ENCODE measurements around the gene C10orf62. TPM values are rescaled to one million over a fixed set of nuclear protein-coding genes. Genes with fewer than 3 reads are reported as not detected.
"Not testable (repeated sequence)": the region's sequence is repeated elsewhere in the genome, so short reads cannot be mapped to it uniquely, and the experiment has no call there.

The C10orf62 gene
- total RNA-seq, 1 donor from 2014 or later = 0.12 TPM

GRCh38 chr10:97562329-97562728 is 27.2 kb upstream of the C10orf62 start:
- H3K4me3 ChIP-seq (ENCODE audit: low read depth, low read length); DNase-seq (ENCODE audit: low read depth): not testable (repeated sequence)

GRCh38 chr10:97563337-97563736 is 26.2 kb upstream of the C10orf62 start:
- H3K4me3 ChIP-seq (ENCODE audit: low read depth, low read length) = no peak overlapping the region
- no peak for TF ChIP-seq CTCF (conservative IDR thresholded peaks at IDR 0.05; ENCODE audit: low read depth, low read length)

GRCh38 chr10:97564776-97565175 is 24.7 kb upstream of the C10orf62 start:
- no peak for DNase-seq (ENCODE audit: low read depth)

More at GRCh38 chr10:97563337-97563736, 26.2 kb upstream of the C10orf62 start:
- DNase-seq (ENCODE audit: low read depth) = no peak

GRCh38 chr10:97566336-97566996 is 23.1 kb upstream of the C10orf62 start:
- H3K4me3 ChIP-seq (ENCODE audit: low read depth, low read length) = no peak overlapping the region
- DNase-seq (ENCODE audit: low read depth) = no peak
- no peak for TF ChIP-seq CTCF (conservative IDR thresholded peaks at IDR 0.05; ENCODE audit: low read depth, low read length)

More at GRCh38 chr10:97564776-97565175, 24.7 kb upstream of the C10orf62 start:
- TF ChIP-seq CTCF (conservative IDR thresholded peaks at IDR 0.05; ENCODE audit: low read depth, low read length) = no peak
- H3K4me3 ChIP-seq (ENCODE audit: low read depth, low read length) = no peak overlapping the region

- no peak for TF ChIP-seq CTCF (conservative IDR thresholded peaks at IDR 0.05; ENCODE audit: low read depth, low read length)
- DNase-seq (ENCODE audit: low read depth) = no peak
- no peak overlapping the region for H3K4me3 ChIP-seq (ENCODE audit: low read depth, low read length)
These were observed 21.6 kb upstream of the C10orf62 start for GRCh38 chr10:97567891-97568290.

GRCh38 chr10:97570146-97570788 is 19.3 kb upstream of the C10orf62 start:
- no peak for DNase-seq (ENCODE audit: low read depth)
- TF ChIP-seq CTCF (conservative IDR thresholded peaks at IDR 0.05; ENCODE audit: low read depth, low read length) = no peak
- H3K4me3 ChIP-seq (ENCODE audit: low read depth, low read length) = no peak overlapping the region

GRCh38 chr10:97570789-97571471 is 18.6 kb upstream of the C10orf62 start:
- no peak for TF ChIP-seq CTCF (conservative IDR thresholded peaks at IDR 0.05; ENCODE audit: low read depth, low read length)
- no peak overlapping the region for H3K4me3 ChIP-seq (ENCODE audit: low read depth, low read length)
- DNase-seq (ENCODE audit: low read depth) = no peak

Measured in epithelial cell of proximal tubule (primary cell).